ENCODE results near the gene CD7. TPM values are rescaled to one million over a fixed set of nuclear protein-coding genes. Genes with fewer than 3 reads are reported as not detected.

CD7 gene
- polyA plus RNA-seq, 1 of the 3 experiments (the other 2 are of a cell fraction) = 0.07 TPM

DNA sequence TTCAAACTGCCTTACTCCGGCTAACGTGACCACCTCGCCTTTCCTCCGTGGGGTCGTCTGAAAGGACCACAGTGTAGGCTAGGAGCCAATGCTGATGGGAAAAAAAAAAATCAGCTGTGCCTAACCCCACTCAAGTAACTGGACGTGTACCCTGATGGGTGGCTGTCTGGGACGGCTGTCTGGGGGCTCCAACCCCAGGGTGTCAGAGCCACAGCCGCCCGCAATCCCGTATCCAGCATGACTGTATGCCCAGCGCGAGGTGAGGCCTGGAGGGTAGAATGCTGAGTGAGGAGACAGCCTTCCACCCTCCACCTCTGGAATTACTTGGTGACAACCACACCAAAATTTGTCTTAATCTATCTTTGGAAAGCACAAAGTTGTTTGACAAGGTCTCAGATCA, 46.8 kb downstream of the CD7 start:
- no peak overlapping the region for H3K9ac ChIP-seq
- no peak for DNase-seq
- ChIA-PET POLR2A (interaction anchor here (0.6 to 1.1 kb wide), 2 partner anchors 13 to 212 kb away, joined by 3 read pairs; no protein-coding TSS in a partner anchor), CTCF (interaction anchor here (1.1 to 3.4 kb wide), 5 partner anchors 24 to 51 kb away, joined by 3 to 14 read pairs (median 6); no protein-coding TSS in a partner anchor)
- TF ChIP-seq POLR2AphosphoS5 (IDR thresholded peaks at IDR 0.05; ENCODE audit: low read depth, low read length) (0 out of 2 replicates have a peak, but pooled peaks have one; percentile 4), MXI1 (IDR thresholded peaks at IDR 0.05; ENCODE audit: low read depth, low read length) (no peak)
- H3K4me2 ChIP-seq = peak overlapping the region; percentile 98
- H3K79me2 ChIP-seq (ENCODE audit: insufficient read depth) = peaks cover 81% of the 10 kb centered on the region
- 90% methylated on average over 12 of the region's 12 CpGs for WGBS (ENCODE audit: low lambda C conversion rate)
- H3K9me3 ChIP-seq = no peaks in the 10 kb centered on the region
- peaks cover 28% of the 10 kb centered on the region for H3F3A ChIP-seq (replicated peaks; ENCODE audit: insufficient read depth)
- peaks cover 47 to 61% of the 10 kb centered on the region in 2 experiments for H3K4me1 ChIP-seq (ENCODE audit: control insufficient read depth in 1 of 2, insufficient read depth in 2 of 2, low read depth in 1 of 2, low read length in 1 of 2)
- no peak overlapping the region for H3K4me3 ChIP-seq (ENCODE audit: low read depth in 2 of 2, low read length in 1 of 2)
- H3K9me2 ChIP-seq = no peaks in the 10 kb centered on the region
- H4K20me1 ChIP-seq (ENCODE audit: insufficient read depth) = peaks cover 70% of the 10 kb centered on the region
- no peak overlapping the region for H3K27ac ChIP-seq (ENCODE audit: low read depth in 2 of 2, low read length in 1 of 2)
- H2AFZ ChIP-seq (ENCODE audit: low read depth) = no peak overlapping the region
- H3K36me3 ChIP-seq (replicated peaks in 1 of 2; ENCODE audit: control insufficient read depth in 1 of 2, insufficient read depth in 2 of 2, low read length in 1 of 2) = peaks cover 28 to 44% of the 10 kb centered on the region in 2 experiments
- no peaks in the 10 kb centered on the region for H3K27me3 ChIP-seq (ENCODE audit: insufficient read depth)

DNA sequence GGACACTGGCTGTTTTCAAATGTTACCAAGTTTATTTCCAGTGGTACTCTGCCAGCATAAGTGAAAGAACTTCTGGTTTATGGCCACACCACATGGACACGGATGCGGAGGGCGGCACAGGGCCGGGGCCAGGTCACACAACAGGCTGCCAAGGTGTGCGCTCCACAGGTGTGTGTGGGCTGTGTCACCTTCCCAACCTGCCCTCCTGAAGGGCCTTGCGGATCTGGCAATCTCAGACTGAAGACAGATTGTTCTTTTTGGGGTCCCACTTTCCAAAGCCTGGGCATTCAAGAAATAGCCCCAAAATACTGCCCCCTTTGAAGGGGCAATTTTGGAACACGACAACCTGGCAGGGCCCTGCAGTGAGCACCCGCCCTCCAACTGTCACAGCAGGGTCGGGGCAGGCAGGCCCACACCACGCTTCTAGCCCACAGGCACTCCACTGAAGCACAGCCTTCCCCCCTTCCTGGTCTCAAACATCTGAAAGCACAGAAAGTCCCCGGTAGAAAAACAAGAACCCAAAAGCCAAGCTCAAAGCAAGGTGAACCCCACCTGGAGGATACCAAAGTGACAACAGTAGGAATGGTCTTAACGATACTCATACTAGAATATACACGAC, 47.4 kb downstream of the CD7 start:
- ChIA-PET POLR2A (interaction anchor here (1.1 kb wide), 1 partner anchor 13 kb away, joined by 3 read pairs; no protein-coding TSS in a partner anchor), CTCF (interaction anchor here (1.1 to 3.4 kb wide), 5 partner anchors 23 to 51 kb away, joined by 3 to 14 read pairs (median 6); no protein-coding TSS in a partner anchor)
- Histone ChIP-seq H3K79me2 (ENCODE audit: insufficient read depth) (peaks cover 88% of the 10 kb centered on the region), H3K4me3 (ENCODE audit: low read depth in 2 of 2, low read length in 1 of 2) (no peak overlapping the region), H4K20me1 (ENCODE audit: insufficient read depth) (peaks cover 77% of the 10 kb centered on the region), H3K36me3 (replicated peaks in 1 of 2; ENCODE audit: control insufficient read depth in 1 of 2, insufficient read depth in 2 of 2, low read length in 1 of 2) (peaks cover 34 to 49% of the 10 kb centered on the region in 2 experiments), H3K27me3 (ENCODE audit: insufficient read depth) (no peaks in the 10 kb centered on the region), H3F3A (replicated peaks; ENCODE audit: insufficient read depth) (peaks cover 28% of the 10 kb centered on the region), H3K4me2 (peak overlapping the region; percentile 98), H3K27ac (ENCODE audit: low read depth in 2 of 2, low read length in 1 of 2) (no peak overlapping the region; a peak in 1 of 4 replicates), H2AFZ (ENCODE audit: low read depth) (no peak overlapping the region), H3K9me3 (no peaks in the 10 kb centered on the region), H3K9ac (no peak overlapping the region), H3K9me2 (no peaks in the 10 kb centered on the region), H3K4me1 (ENCODE audit: control insufficient read depth in 1 of 2, insufficient read depth in 2 of 2, low read depth in 1 of 2, low read length in 1 of 2) (peaks cover 47 to 61% of the 10 kb centered on the region in 2 experiments)
- 89% methylated on average over 13 of the region's 13 CpGs for WGBS (ENCODE audit: low lambda C conversion rate)
- TF ChIP-seq, protein P1, sequence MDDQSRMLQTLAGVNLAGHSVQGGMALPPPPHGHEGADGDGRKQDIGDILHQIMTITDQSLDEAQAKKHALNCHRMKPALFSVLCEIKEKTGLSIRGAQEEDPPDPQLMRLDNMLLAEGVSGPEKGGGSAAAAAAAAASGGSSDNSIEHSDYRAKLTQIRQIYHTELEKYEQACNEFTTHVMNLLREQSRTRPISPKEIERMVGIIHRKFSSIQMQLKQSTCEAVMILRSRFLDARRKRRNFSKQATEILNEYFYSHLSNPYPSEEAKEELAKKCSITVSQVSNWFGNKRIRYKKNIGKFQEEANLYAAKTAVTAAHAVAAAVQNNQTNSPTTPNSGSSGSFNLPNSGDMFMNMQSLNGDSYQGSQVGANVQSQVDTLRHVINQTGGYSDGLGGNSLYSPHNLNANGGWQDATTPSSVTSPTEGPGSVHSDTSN (IDR thresholded peaks at IDR 0.05) = no peak
- TF ChIP-seq YY1 (IDR thresholded peaks at IDR 0.05; ENCODE audit: low read depth) = no peak
- no peak for TF ChIP-seq ELF1 (IDR thresholded peaks at IDR 0.05)
- TF ChIP-seq RCOR1 (IDR thresholded peaks at IDR 0.05; ENCODE audit: low read length) = no peak
- TF ChIP-seq, protein P2, sequence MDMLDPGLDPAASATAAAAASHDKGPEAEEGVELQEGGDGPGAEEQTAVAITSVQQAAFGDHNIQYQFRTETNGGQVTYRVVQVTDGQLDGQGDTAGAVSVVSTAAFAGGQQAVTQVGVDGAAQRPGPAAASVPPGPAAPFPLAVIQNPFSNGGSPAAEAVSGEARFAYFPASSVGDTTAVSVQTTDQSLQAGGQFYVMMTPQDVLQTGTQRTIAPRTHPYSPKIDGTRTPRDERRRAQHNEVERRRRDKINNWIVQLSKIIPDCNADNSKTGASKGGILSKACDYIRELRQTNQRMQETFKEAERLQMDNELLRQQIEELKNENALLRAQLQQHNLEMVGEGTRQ (IDR thresholded peaks at IDR 0.05; ENCODE audit: borderline replicate concordance, low read depth, low read length) = no peak
- no peak for TF ChIP-seq NFIC (IDR thresholded peaks at IDR 0.05; ENCODE audit: borderline replicate concordance)
- TF ChIP-seq EP300 (IDR thresholded peaks at IDR 0.05; ENCODE audit: borderline replicate concordance in 1 of 2, low read depth in 1 of 2, low read length in 1 of 2) = no peak
- no peak for TF ChIP-seq TEAD4 (IDR thresholded peaks at IDR 0.05; ENCODE audit: borderline replicate concordance, insufficient read depth)
- TF ChIP-seq TCF12 (IDR thresholded peaks at IDR 0.05) = no peak
- no peak for TF ChIP-seq FOSL2 (IDR thresholded peaks at IDR 0.05; ENCODE audit: borderline replicate concordance, low read depth)
- TF ChIP-seq SIN3A (IDR thresholded peaks at IDR 0.05; ENCODE audit: borderline replicate concordance, low read depth, low read length) = no peak
- no peak for TF ChIP-seq RXRA (IDR thresholded peaks at IDR 0.05; ENCODE audit: borderline replicate concordance, low read depth)
- no peak for TF ChIP-seq MEF2A (IDR thresholded peaks at IDR 0.05; ENCODE audit: borderline replicate concordance, low read depth)
- TF ChIP-seq FOXM1 (IDR thresholded peaks at IDR 0.05; ENCODE audit: low read depth) = no peak
- TF ChIP-seq, protein P3, sequence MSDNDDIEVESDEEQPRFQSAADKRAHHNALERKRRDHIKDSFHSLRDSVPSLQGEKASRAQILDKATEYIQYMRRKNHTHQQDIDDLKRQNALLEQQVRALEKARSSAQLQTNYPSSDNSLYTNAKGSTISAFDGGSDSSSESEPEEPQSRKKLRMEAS (IDR thresholded peaks at IDR 0.05; ENCODE audit: low read depth) = no peak
- TF ChIP-seq, protein P4, sequence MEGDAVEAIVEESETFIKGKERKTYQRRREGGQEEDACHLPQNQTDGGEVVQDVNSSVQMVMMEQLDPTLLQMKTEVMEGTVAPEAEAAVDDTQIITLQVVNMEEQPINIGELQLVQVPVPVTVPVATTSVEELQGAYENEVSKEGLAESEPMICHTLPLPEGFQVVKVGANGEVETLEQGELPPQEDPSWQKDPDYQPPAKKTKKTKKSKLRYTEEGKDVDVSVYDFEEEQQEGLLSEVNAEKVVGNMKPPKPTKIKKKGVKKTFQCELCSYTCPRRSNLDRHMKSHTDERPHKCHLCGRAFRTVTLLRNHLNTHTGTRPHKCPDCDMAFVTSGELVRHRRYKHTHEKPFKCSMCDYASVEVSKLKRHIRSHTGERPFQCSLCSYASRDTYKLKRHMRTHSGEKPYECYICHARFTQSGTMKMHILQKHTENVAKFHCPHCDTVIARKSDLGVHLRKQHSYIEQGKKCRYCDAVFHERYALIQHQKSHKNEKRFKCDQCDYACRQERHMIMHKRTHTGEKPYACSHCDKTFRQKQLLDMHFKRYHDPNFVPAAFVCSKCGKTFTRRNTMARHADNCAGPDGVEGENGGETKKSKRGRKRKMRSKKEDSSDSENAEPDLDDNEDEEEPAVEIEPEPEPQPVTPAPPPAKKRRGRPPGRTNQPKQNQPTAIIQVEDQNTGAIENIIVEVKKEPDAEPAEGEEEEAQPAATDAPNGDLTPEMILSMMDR (IDR thresholded peaks at IDR 0.05) = no peak
- DNase-seq = no peak

All from SK-N-SH (cell line).